Embryonic facial prominence (tissue), 1 donor: ENCODE measurements around the gene LRRC18.

ENCODE experiments used
- DNase-seq: peaks from one replicate; pipeline ENCODE4 v3.0.0-alpha.2; 2016; ENCODE audit errors: extremely low spot score

The LRRC18 gene

GRCh38 chr10:48880016-48880705 lies 59.5 kb downstream of the LRRC18 start:
- no peak for DNase-seq

DNA sequence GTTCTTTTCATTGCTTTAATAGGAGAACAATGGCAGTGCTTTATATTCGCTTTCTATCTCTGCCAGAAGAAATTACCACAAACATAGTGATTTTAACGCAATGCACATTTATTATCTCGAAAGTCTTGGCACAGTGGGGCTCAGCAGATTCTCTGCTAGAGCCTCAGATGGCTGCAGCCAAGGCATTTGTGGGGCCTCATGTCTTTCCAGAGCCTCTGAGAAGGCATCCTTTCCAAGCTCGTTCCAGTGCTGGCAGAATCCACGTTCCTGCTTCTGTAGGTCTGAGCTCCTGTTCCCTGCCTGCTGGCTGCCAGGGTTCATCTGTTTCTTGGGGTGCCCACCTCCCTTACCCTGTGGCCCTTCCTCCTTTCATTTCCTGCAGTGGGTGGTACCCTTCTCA lies 60.2 kb downstream of the LRRC18 start:
- DNase-seq: no peak

- DNase-seq: no peak
Observed at GRCh38 chr10:48878091-48878490, 61.5 kb downstream of the LRRC18 start.

DNA sequence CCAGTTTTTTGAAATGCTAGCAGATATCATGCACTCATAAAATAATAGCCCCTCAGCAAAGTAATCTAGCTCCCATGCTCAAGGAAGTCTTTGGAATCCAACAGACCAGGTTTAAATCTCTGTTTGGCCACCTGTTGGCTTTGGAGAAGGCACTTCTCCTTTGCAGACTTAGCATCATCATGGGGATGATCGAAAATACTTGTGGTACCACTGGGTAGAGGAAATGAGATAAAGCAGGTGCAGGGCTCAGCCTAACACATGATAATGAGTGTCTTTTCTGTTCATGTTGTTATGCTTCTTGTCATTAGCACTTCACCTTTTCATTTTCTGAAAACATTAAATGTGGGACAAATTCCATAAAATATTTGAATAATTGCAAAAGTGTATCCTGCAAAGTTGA lies 67.4 kb downstream of the LRRC18 start:
- no peak for DNase-seq
